SU-DHL-6 (cell line): Measurements from ENCODE around the gene TSC2.
"Not testable (repeated sequence)": the region's sequence is repeated elsewhere in the genome, so short reads cannot be mapped to it uniquely, and the experiment has no call there.

Experiments used
- EZH2phosphoT487 ChIP-seq: fragments of 200-600 bp; sonication (generic), shearing (Covaris generic); conservative IDR thresholded peaks from 2 replicates; pipeline ENCODE4 v1.6.1; 2018; ENCODE audit warnings: mild to moderate bottlenecking, antibody characterized with exemption, low read length, moderate library complexity, mixed read lengths
- TF ChIP-seq, protein P1 (sequence below): fragments of 200-600 bp; sonication (generic); IDR thresholded peaks from one replicate; pipeline ENCODE4 v1.5.1; 2017; ENCODE audit warnings: antibody characterized with exemption, mild to moderate bottlenecking, low read length, moderate library complexity; ENCODE audit not compliant: insufficient read depth, poor library complexity, severe bottlenecking

DNA sequence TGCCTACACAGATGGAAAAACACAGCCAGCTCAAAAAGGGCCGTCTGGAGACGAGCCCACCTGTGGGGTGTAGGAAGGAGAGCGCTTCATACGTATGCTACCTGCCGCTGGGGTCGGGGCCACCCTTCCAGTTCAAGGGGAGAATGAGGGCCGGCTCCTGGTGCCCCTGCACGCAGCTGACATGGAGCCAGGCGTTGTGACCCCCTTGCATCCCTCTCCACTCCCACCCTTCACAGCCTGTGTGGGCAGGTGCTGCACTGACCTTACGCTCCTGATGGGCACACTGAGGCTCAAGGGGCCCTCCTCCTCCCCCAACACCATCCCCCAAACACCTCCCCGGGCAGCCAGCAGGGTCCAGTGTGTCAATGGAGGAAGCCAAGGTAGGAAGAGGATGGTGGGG, 77.8 kb downstream of the TSC2 start:
- TF ChIP-seq, protein P1, sequence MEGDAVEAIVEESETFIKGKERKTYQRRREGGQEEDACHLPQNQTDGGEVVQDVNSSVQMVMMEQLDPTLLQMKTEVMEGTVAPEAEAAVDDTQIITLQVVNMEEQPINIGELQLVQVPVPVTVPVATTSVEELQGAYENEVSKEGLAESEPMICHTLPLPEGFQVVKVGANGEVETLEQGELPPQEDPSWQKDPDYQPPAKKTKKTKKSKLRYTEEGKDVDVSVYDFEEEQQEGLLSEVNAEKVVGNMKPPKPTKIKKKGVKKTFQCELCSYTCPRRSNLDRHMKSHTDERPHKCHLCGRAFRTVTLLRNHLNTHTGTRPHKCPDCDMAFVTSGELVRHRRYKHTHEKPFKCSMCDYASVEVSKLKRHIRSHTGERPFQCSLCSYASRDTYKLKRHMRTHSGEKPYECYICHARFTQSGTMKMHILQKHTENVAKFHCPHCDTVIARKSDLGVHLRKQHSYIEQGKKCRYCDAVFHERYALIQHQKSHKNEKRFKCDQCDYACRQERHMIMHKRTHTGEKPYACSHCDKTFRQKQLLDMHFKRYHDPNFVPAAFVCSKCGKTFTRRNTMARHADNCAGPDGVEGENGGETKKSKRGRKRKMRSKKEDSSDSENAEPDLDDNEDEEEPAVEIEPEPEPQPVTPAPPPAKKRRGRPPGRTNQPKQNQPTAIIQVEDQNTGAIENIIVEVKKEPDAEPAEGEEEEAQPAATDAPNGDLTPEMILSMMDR: not testable (repeated sequence)
- TF ChIP-seq EZH2phosphoT487: not testable (repeated sequence)
